PC-9 (cell line): ENCODE data around the gene KDM6A. TPM values are rescaled to one million over a fixed set of nuclear protein-coding genes. Genes with fewer than 3 reads are reported as not detected.
"Not testable (repeated sequence)": the region's sequence is repeated elsewhere in the genome, so short reads cannot be mapped to it uniquely, and the experiment has no call there.

Source experiments
- BruUV-seq: library from RNA; stranded (reverse); fragments of 400-500 nt; replicated peaks from 2 replicates; lab custom pipeline; 2021; lab: Mats Ljungman, UMichigan
- CTCF ChIA-PET: fragments of 300-600 bp; sonication (Branson Sonifier 250); formaldehyde crosslinking; loops from one replicate; lab custom pipeline; 2022; ENCODE audit warnings: antibody characterized with exemption; lab: Charles Lee
- POLR2A ChIA-PET: fragments of 300-600 bp; sonication (Branson Sonifier 250); formaldehyde crosslinking; loops from one replicate; lab custom pipeline; 2022; ENCODE audit warnings: antibody characterized with exemption; ENCODE audit not compliant: unreplicated experiment; lab: Charles Lee
- DNase-seq, 2 experiments: peaks; one replicate each; pipeline versions ENCODE4 v3.0.0 to v3.0.0-alpha.2; 2015 to 2022; ENCODE audit warnings: mixed read lengths in 1 of 2
- H2AFZ ChIP-seq: fragments of 200-600 bp; sonication (generic); 2 replicates; pipeline ENCODE4 v1.8.1; 2017; ENCODE audit warnings: antibody characterized with exemption
- H3F3A ChIP-seq: fragments of 200-600 bp; sonication (generic); 2 replicates; pipeline ENCODE4 v1.8.1; 2017; ENCODE audit warnings: antibody characterized with exemption, mild to moderate bottlenecking, low read depth; ENCODE audit not compliant: insufficient read depth
- H3K27ac ChIP-seq: fragments of 200-600 bp; sonication (generic); 2 replicates; pipeline ENCODE4 v1.6.1; 2016; ENCODE audit warnings: mixed run types
- H3K27me3 ChIP-seq: fragments of 200-600 bp; sonication (generic); 2 replicates; pipeline ENCODE4 v1.6.1; 2016; ENCODE audit warnings: low read depth, mixed run types; ENCODE audit not compliant: insufficient read depth
- H3K36me3 ChIP-seq: fragments of 200-600 bp; sonication (generic); 2 replicates; pipeline ENCODE4 v1.6.1; 2016; ENCODE audit warnings: low read depth, mixed run types
- H3K4me1 ChIP-seq: fragments of 200-600 bp; sonication (generic); replicated peaks from 2 replicates; pipeline ENCODE4 v1.6.1; 2016; ENCODE audit warnings: mixed run types; ENCODE audit not compliant: insufficient read depth
- H3K4me2 ChIP-seq: fragments of 200-600 bp; sonication (generic); 2 replicates; pipeline ENCODE4 v1.6.1; 2017; ENCODE audit warnings: mixed run types
- H3K4me3 ChIP-seq: fragments of 200-600 bp; sonication (generic); 2 replicates; pipeline ENCODE4 v1.6.1; 2016; ENCODE audit warnings: mixed run types
- H3K79me2 ChIP-seq: fragments of 200-600 bp; sonication (generic); 2 replicates; pipeline ENCODE4 v1.6.1; 2017; ENCODE audit warnings: low read depth, mixed run types
- H3K9me2 ChIP-seq: fragments of 200-600 bp; sonication (generic); 2 replicates; pipeline ENCODE4 v1.8.1; 2017; ENCODE audit warnings: mild to moderate bottlenecking; ENCODE audit not compliant: insufficient read depth
- H3K9me3 ChIP-seq: fragments of 200-600 bp; sonication (generic); 2 replicates; pipeline ENCODE4 v1.8.1; 2016; ENCODE audit warnings: low read depth; ENCODE audit not compliant: insufficient read depth
- H4K20me1 ChIP-seq: fragments of 200-600 bp; sonication (generic); 2 replicates; pipeline ENCODE4 v1.8.1; 2017; ENCODE audit not compliant: insufficient read depth
- EZH2 ChIP-seq: fragments of 200-600 bp; sonication (generic); IDR thresholded peaks from 2 replicates; pipeline ENCODE4 v1.8.0; 2017; ENCODE audit warnings: antibody characterized with exemption, low read depth
- intact Hi-C: fragments of 100-400 bp; cut with micrococcal nuclease; formaldehyde crosslinking; loops from one replicate; pipeline ENCODE4 v1.10.0; 2022; ENCODE audit not compliant: unreplicated experiment
- total RNA-seq: library from RNA; stranded (reverse); gene quantifications from 2 replicates; pipeline ENCODE4 v1.2.3, GENCODE V29; 2021
- TF ChIP-seq, protein P1 (sequence below): fragments of 200-600 bp; sonication (generic); conservative IDR thresholded peaks from 2 replicates; pipeline ENCODE4 v1.6.1; 2017; ENCODE audit warnings: mixed run types, antibody characterized with exemption, mild to moderate bottlenecking, moderate library complexity

Gene KDM6A
- total RNA-seq, 1 experiment from 2014 or later: 20.5 TPM

DNA sequence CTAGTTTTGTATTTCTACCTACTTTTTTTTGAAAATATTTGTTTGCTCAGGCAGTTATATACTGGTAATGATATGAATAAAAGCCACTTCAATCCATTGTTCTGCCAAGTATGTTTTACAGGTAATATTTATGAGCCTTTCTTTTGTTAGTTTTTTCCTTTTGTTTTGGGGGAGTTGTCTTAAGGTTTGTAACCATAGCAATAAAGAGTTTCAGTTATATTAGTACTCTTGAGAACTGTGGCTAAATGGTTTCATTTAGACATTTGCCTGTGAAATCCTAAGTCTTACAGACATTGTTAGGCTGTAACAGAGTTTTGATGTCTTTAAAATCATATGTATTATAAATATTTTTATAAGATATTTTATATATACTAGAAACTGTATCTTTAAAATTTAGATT is 177.6 kb downstream of the KDM6A start:
- H3K4me1 ChIP-seq: no peaks in the 10 kb centered on the region
- H3K36me3 ChIP-seq: no peaks in the 10 kb centered on the region
- H3K4me3 ChIP-seq: no peak overlapping the region
- no peaks in the 10 kb centered on the region for H3K9me3 ChIP-seq
- ChIA-PET POLR2A (no interaction called here), CTCF (no interaction called here)
- no TSS peak for BruUV-seq
- no peaks in the 10 kb centered on the region for H3F3A ChIP-seq
- H3K4me2 ChIP-seq: no peak overlapping the region
- DNase-seq: no peak
- intact Hi-C loops: no loop called here
- no peaks in the 10 kb centered on the region for H3K27me3 ChIP-seq
- H2AFZ ChIP-seq: no peak overlapping the region
- no peaks in the 10 kb centered on the region for H3K9me2 ChIP-seq
- H4K20me1 ChIP-seq: no peaks in the 10 kb centered on the region
- no peaks in the 10 kb centered on the region for H3K79me2 ChIP-seq
- TF ChIP-seq, protein P1, sequence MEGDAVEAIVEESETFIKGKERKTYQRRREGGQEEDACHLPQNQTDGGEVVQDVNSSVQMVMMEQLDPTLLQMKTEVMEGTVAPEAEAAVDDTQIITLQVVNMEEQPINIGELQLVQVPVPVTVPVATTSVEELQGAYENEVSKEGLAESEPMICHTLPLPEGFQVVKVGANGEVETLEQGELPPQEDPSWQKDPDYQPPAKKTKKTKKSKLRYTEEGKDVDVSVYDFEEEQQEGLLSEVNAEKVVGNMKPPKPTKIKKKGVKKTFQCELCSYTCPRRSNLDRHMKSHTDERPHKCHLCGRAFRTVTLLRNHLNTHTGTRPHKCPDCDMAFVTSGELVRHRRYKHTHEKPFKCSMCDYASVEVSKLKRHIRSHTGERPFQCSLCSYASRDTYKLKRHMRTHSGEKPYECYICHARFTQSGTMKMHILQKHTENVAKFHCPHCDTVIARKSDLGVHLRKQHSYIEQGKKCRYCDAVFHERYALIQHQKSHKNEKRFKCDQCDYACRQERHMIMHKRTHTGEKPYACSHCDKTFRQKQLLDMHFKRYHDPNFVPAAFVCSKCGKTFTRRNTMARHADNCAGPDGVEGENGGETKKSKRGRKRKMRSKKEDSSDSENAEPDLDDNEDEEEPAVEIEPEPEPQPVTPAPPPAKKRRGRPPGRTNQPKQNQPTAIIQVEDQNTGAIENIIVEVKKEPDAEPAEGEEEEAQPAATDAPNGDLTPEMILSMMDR: no peak
- TF ChIP-seq EZH2: no peak
- no peak overlapping the region for H3K27ac ChIP-seq

DNA sequence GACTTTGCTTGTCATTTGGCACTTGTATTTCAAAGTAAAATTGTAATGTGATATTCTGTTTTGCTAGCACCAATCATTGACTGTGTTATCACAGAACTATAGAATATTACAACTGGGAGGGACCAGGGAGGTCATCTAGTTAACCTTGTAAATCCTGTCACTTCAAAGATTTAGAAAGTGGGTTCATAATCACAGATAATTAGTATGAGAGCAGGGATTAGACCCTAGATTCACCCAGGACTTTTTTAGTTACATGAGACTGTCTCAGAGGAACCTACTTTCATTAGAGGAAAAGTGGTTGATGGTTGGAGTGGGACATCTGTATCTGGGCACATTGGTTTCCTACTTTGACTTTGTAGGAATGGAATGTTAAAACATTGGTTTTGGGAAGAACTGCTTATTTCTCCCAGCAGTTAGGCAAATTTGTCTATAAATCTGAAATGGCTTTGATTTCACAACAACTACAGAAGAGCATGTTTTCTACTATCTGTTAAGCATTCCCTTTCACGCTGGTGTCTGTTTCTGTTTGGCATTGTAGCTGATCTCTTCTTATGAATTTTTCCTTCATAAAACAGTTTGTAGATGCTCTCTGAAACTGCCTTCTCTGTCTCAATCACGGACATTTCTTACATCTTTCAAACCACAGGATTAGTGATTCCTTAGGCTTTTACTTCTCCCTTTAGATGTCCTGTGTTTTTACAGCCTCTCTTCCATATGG is 183.6 kb downstream of the KDM6A start:
- Histone ChIP-seq H3K4me1 (no peaks in the 10 kb centered on the region), H3K79me2 (no peaks in the 10 kb centered on the region), H3K9me2 (no peaks in the 10 kb centered on the region), H3K27ac (no peak overlapping the region), H3K36me3 (no peaks in the 10 kb centered on the region), H4K20me1 (no peaks in the 10 kb centered on the region), H2AFZ (no peak overlapping the region), H3K4me3 (no peak overlapping the region), H3F3A (no peaks in the 10 kb centered on the region), H3K27me3 (no peaks in the 10 kb centered on the region), H3K9me3 (no peaks in the 10 kb centered on the region), H3K4me2 (no peak overlapping the region)
- DNase-seq: no peak
- ChIA-PET CTCF (no interaction called here), POLR2A (no interaction called here)
- no TSS peak for BruUV-seq
- no peak for TF ChIP-seq EZH2
- TF ChIP-seq, protein P1: no peak
- intact Hi-C loops: no loop called here

DNA sequence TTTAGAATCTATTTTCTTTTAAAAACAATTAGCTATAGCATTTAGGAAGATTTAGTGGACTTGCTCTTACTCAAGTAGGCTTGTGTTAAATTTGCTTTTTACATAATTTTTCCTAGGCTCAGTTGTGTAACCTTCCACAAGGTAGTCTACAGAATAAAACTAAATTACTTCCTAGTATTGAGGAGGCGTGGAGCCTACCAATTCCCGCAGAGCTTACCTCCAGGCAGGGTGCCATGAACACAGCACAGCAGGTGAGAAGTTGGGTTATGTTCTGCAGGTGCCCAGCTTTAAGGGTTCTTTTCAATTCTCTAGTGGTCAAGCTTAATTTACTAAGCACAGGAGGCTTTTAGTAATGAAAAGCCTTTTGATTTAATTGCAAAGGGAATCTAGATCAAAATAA is 186.9 kb downstream of the KDM6A start:
- CTCF ChIA-PET, H3K79me2 ChIP-seq, POLR2A ChIA-PET, H3K27me3 ChIP-seq, H3K36me3 ChIP-seq, H3K4me2 ChIP-seq, H3K9me2 ChIP-seq, intact Hi-C loops, H3K4me3 ChIP-seq, H3K9me3 ChIP-seq, H4K20me1 ChIP-seq, DNase-seq, H3K27ac ChIP-seq, H2AFZ ChIP-seq, BruUV-seq, H3K4me1 ChIP-seq, H3F3A ChIP-seq: not testable (repeated sequence)
